Lung (tissue), 16 donors: ENCODE data around the gene ARHGAP29. TPM values are rescaled to one million over a fixed set of nuclear protein-coding genes. Genes with fewer than 3 reads are reported as not detected.

Source experiments
- ATAC-seq: fragments of 200-7000 bp; cut with Tn5 transposase; one replicate; pipeline ENCODE4 v1.9.1; 2020; ENCODE audit warnings: moderate number of reproducible peaks; ENCODE audit not compliant: insufficient read depth, low FRiP score
- DNase-seq, 3 donors: peaks; one replicate each; pipeline ENCODE4 v3.0.0-alpha.2; 2013 to 2017
- H3K27ac ChIP-seq, 2 donors: one replicate each; pipeline ENCODE4 v1.5.1; 2013; ENCODE audit warnings: mild to moderate bottlenecking in 2 of 2, moderate library complexity in 2 of 2, control low read depth in 1 of 2, inconsistent platforms in 1 of 2, low read depth in 1 of 2, low read length in 1 of 2
- H3K27me3 ChIP-seq, 3 donors: one replicate each; pipeline ENCODE4 v1.5.1; 2013; ENCODE audit warnings: low read length in 2 of 3; ENCODE audit not compliant: control insufficient read depth in 3 of 3, insufficient read depth in 3 of 3
- H3K36me3 ChIP-seq, 4 donors: one replicate each; pipeline ENCODE4 v1.5.1; 2013; ENCODE audit warnings: low read length in 4 of 4, mild to moderate bottlenecking in 1 of 4, moderate library complexity in 1 of 4; ENCODE audit not compliant: control insufficient read depth in 4 of 4, insufficient read depth in 4 of 4
- H3K4me1 ChIP-seq, 5 donors: one replicate each; pipeline ENCODE4 v1.5.1; 2013; ENCODE audit warnings: low read length in 5 of 5, mild to moderate bottlenecking in 2 of 5, moderate library complexity in 1 of 5; ENCODE audit not compliant: control insufficient read depth in 5 of 5, insufficient read depth in 5 of 5
- H3K4me3 ChIP-seq: one replicate; pipeline ENCODE4 v1.5.1; 2013; ENCODE audit warnings: mild to moderate bottlenecking, control low read depth, moderate library complexity
- H3K9ac ChIP-seq, 2 donors: one replicate each; pipeline ENCODE4 v1.5.1; 2013; ENCODE audit warnings: low read length in 2 of 2, control low read depth in 1 of 2; ENCODE audit not compliant: insufficient read depth in 1 of 2
- H3K9me3 ChIP-seq, 4 donors: one replicate each; pipeline ENCODE4 v1.5.1; 2013; ENCODE audit warnings: low read length in 3 of 4, mild to moderate bottlenecking in 1 of 4, moderate library complexity in 1 of 4; ENCODE audit not compliant: control insufficient read depth in 4 of 4, insufficient read depth in 3 of 4
- WGBS, 2 donors: extraction: QIAGEN DNeasy Blood & Tissue Kit; methylation state at CpG; one replicate each; pipeline ENCODE4 v1.1.7; 2013; 5-methylcytosine and 5-hydroxymethylcytosine counted together
- long read RNA-seq, 5 donors: transcript quantifications; one replicate each; lab custom pipeline, GENCODE V29; 2026
- polyA plus RNA-seq, 2 donors: library from polyadenylated mRNA; stranded (reverse); fragments of 200-250 nt; gene quantifications; one replicate each; pipeline ENCODE4 v1.2.1, GENCODE V29; 2013
- total RNA-seq, 2 donors: library from RNA; depleted of rRNA in 1 of 2; stranded (reverse); fragments of >200 nt in 1 of 2; gene quantifications; one replicate each; pipeline ENCODE4 v1.2.1, GENCODE V29; 2014 to 2021
- TF ChIP-seq, protein P1 (sequence below): IDR thresholded peaks from 2 replicates; pipeline ENCODE4 v1.5.1; 2012; ENCODE audit warnings: mild to moderate bottlenecking; ENCODE audit errors: control extremely low read depth, extremely low read depth
- donor health status: control.
- donor health status: control.
- donor health status: Bipolar disorder and iron deficiency.
- donor health status: healthy.
- donor health status: DM: yes; HTN: yes; CAD: no.

The ARHGAP29 gene, protein sequence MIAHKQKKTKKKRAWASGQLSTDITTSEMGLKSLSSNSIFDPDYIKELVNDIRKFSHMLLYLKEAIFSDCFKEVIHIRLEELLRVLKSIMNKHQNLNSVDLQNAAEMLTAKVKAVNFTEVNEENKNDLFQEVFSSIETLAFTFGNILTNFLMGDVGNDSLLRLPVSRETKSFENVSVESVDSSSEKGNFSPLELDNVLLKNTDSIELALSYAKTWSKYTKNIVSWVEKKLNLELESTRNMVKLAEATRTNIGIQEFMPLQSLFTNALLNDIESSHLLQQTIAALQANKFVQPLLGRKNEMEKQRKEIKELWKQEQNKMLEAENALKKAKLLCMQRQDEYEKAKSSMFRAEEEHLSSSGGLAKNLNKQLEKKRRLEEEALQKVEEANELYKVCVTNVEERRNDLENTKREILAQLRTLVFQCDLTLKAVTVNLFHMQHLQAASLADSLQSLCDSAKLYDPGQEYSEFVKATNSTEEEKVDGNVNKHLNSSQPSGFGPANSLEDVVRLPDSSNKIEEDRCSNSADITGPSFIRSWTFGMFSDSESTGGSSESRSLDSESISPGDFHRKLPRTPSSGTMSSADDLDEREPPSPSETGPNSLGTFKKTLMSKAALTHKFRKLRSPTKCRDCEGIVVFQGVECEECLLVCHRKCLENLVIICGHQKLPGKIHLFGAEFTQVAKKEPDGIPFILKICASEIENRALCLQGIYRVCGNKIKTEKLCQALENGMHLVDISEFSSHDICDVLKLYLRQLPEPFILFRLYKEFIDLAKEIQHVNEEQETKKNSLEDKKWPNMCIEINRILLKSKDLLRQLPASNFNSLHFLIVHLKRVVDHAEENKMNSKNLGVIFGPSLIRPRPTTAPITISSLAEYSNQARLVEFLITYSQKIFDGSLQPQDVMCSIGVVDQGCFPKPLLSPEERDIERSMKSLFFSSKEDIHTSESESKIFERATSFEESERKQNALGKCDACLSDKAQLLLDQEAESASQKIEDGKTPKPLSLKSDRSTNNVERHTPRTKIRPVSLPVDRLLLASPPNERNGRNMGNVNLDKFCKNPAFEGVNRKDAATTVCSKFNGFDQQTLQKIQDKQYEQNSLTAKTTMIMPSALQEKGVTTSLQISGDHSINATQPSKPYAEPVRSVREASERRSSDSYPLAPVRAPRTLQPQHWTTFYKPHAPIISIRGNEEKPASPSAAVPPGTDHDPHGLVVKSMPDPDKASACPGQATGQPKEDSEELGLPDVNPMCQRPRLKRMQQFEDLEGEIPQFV
- 100 to 1,000 TPM in 1 of 2 donors, 10 to 100 TPM in 1; 43.5 to 144 TPM for total RNA-seq
- polyA plus RNA-seq, result 10 to 100 TPM; 13.3 to 17.4 TPM
- long read RNA-seq, donor 1, full-length matches to known transcripts, result 4 of 4 reads
- long read RNA-seq, donor 1, partial matches to known transcripts, result 0 of 4 reads
- long read RNA-seq, donor 1, other reads (novel, unspliced or antisense), result 0 of 4 reads
- long read RNA-seq, donor 2, full-length matches to known transcripts, result 1 of 1 reads
- long read RNA-seq, donor 2, partial matches to known transcripts, result 0 of 1 reads
- long read RNA-seq, donor 2, other reads (novel, unspliced or antisense), result 0 of 1 reads
- long read RNA-seq, donor 3, full-length matches to known transcripts, result 2 of 2 reads
- long read RNA-seq, donor 3, partial matches to known transcripts, result 0 of 2 reads
- long read RNA-seq, donor 3, other reads (novel, unspliced or antisense), result 0 of 2 reads
- long read RNA-seq, donor 4, partial matches to known transcripts, result 0 of 1 reads
- long read RNA-seq, donor 4, other reads (novel, unspliced or antisense), result 0 of 1 reads
- long read RNA-seq, donor 5, full-length matches to known transcripts, result 2 of 2 reads
- long read RNA-seq, donor 5, partial matches to known transcripts, result 0 of 2 reads
- long read RNA-seq, donor 5, other reads (novel, unspliced or antisense), result 0 of 2 reads

DNA sequence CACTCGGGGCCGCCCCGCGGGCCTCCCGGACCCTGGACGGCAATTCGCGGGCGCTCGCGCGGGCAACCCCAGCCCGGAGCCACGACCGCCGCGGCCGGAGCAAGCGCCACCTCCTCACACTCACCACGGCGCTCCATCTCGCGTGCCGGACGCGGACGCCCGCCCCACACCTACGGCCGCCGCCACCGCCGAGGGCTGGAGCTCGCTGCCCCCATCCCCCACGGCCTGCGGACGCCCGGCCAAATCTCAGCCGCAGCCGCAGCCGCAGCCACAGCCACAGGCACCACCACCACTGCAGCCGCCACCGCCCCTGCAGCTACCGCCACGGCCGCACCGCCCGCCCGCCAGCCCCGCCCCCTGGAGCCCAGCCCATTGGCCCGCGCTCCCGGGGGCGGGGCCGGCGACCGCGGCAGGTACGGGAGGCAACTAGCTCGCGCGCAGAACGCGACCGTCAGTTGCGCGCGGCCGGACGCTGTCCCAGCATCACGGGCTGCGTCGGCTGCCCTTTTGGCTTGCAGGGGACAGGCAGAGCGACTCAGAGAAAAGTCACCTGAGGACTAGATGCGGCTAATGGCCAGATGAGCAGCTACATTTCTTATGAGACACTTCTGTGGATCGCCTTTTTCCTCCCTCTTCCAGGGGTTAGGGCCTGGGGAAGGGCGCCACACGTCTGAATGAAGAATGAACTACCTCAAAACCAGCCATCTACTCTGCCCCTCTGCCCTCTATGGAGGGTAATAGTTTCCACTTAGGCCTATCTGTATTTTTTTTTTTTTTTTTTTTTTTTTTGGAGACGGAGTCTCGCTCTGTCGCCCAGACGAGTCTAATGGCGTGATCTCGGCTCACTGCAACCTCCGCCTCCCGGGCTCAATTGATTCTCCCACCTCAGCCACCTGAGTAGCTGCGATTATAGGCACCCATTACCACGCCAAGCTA lies at the start of gene ARHGAP29:
TSS of gene ARHGAP29 (minus strand) at position 294 of the 936 bp plus-strand sequence. CDS start 5,973 bp downstream, outside the sequence.
- Histone ChIP-seq H3K4me3 (peak within 1 kb of the TSS; percentile 94), H3K9me3 (peaks cover 0 to 2% (median 0%) of the 10 kb centered on the region in 4 donors), H3K27ac (peak within 1 kb of the TSS; percentile 97 to 99), H3K27me3 (peaks cover 0 to 20% (median 0%) of the 10 kb centered on the region in 3 donors), H3K36me3 (no peaks in the 10 kb centered on the region), H3K9ac (peak within 1 kb of the TSS; percentile 53 to 74), H3K4me1 (peaks cover 0 to 27% (median 1%) of the 10 kb centered on the region in 5 donors)
- DNase-seq, result peak; percentile 78 to 85 (median 85)
- peak; percentile 92 for ATAC-seq
- WGBS, 2 donors, result 6% methylated on average over 71 to 88 of the region's 88 CpGs
- TF ChIP-seq, protein P1, sequence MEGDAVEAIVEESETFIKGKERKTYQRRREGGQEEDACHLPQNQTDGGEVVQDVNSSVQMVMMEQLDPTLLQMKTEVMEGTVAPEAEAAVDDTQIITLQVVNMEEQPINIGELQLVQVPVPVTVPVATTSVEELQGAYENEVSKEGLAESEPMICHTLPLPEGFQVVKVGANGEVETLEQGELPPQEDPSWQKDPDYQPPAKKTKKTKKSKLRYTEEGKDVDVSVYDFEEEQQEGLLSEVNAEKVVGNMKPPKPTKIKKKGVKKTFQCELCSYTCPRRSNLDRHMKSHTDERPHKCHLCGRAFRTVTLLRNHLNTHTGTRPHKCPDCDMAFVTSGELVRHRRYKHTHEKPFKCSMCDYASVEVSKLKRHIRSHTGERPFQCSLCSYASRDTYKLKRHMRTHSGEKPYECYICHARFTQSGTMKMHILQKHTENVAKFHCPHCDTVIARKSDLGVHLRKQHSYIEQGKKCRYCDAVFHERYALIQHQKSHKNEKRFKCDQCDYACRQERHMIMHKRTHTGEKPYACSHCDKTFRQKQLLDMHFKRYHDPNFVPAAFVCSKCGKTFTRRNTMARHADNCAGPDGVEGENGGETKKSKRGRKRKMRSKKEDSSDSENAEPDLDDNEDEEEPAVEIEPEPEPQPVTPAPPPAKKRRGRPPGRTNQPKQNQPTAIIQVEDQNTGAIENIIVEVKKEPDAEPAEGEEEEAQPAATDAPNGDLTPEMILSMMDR, result no peak

DNA sequence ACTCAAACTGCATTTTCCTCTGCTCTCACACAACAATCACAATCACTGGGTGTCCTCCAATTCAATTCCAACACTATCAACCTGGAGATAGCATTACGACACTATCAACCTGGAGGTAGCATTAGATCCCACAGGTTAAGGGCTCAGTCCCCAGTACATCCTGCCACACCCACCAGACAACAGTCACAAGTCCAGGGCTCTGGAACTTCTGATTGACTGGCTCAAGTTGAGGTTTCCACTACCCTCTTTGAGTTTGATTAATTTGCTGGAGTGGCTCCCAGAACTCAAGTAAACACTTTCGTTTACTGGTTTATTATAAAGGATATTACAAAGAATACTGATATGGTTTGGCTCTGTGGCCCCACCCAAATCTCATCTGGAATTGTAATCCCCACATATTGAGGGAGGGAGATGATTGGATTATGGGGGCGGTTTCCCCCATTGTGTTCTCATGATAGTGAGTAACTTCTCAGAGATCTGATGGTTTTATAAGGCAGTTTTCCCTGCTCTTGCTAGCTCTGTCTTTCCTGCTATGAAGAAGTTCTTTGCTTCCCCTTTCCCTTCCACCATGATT lies 49.6 kb upstream of the ARHGAP29 start:
- Histone ChIP-seq H3K27ac (no peak overlapping the region), H3K9ac (no peak overlapping the region), H3K4me1 (peaks cover 0 to 18% (median 0%) of the 10 kb centered on the region in 5 donors), H3K36me3 (no peaks in the 10 kb centered on the region), H3K4me3 (no peak overlapping the region), H3K9me3 (no peaks in the 10 kb centered on the region), H3K27me3 (no peaks in the 10 kb centered on the region)
- TF ChIP-seq, protein P1, result no peak
- WGBS, 2 donors, result 55 to 73% methylated on average over 3 of the region's 3 CpGs
- DNase-seq, result peak in 1 of 3 donors; percentile 34
- ATAC-seq, result no peak
